Upper lobe of left lung (tissue), 6 donors: ENCODE data around the gene HK2. TPM values are rescaled to one million over a fixed set of nuclear protein-coding genes. Genes with fewer than 3 reads are reported as not detected.

Experiments used
- ATAC-seq, 2 donors: fragments of 200-7000 bp; cut with Tn5 transposase; one replicate each; pipeline ENCODE4 v1.9.1; 2022; ENCODE audit warnings: mild to moderate bottlenecking in 2 of 2, moderate library complexity in 2 of 2; ENCODE audit not compliant: low FRiP score in 2 of 2
- DNase-seq, 2 donors: peaks; one replicate each; pipeline ENCODE4 v3.0.0-alpha.2; 2019 to 2020
- H3K27ac ChIP-seq, 4 donors: fragments of 200-600 bp; sonication (generic); one replicate each; pipeline ENCODE4 v1.5.1; 2016 to 2019
- H3K27me3 ChIP-seq, 4 donors: fragments of 200-600 bp; sonication (generic); one replicate each; pipeline ENCODE4 v1.5.1; 2017 to 2019
- H3K36me3 ChIP-seq, 4 donors: fragments of 200-600 bp; sonication (generic); one replicate each; pipeline ENCODE4 v1.5.1; 2016 to 2019
- H3K4me1 ChIP-seq, 4 donors: fragments of 200-600 bp; sonication (generic); one replicate each; pipeline ENCODE4 v1.5.1; 2018 to 2019
- H3K4me3 ChIP-seq, 4 donors: fragments of 200-600 bp; sonication (generic); one replicate each; pipeline ENCODE4 v1.5.1; 2017 to 2019; ENCODE audit warnings: mild to moderate bottlenecking in 2 of 4, moderate library complexity in 1 of 4
- H3K9me3 ChIP-seq, 4 donors: fragments of 200-600 bp; sonication (generic); one replicate each; pipeline ENCODE4 v1.5.1; 2018 to 2019
- CTCF ChIP-seq, 6 experiments: fragments of 450-650 bp in 4 of 6; fragments of 200-600 bp in 2 of 6; sonication (generic) in 2 of 6; IDR thresholded peaks; one replicate each; pipeline ENCODE4 v1.5.1; 2016 to 2019; ENCODE audit warnings: antibody characterized with exemption in 6 of 6
- EP300 ChIP-seq, 4 donors: sonication (generic); formaldehyde crosslinking; IDR thresholded peaks; one replicate each; pipeline ENCODE4 v1.5.1; 2017; ENCODE audit warnings: antibody characterized with exemption in 4 of 4, control low read depth in 2 of 4
- POLR2A ChIP-seq, 4 donors: fragments of 450-650 bp; IDR thresholded peaks; one replicate each; pipeline ENCODE4 v1.5.1; 2016 to 2017; ENCODE audit warnings: antibody characterized with exemption in 4 of 4, mild to moderate bottlenecking in 2 of 4
- POLR2AphosphoS5 ChIP-seq, 2 donors: sonication (generic); formaldehyde crosslinking; IDR thresholded peaks; one replicate each; pipeline ENCODE4 v1.5.1; 2017; ENCODE audit warnings: antibody characterized with exemption in 2 of 2
- WGBS, 2 donors: methylation state at CpG; one replicate each; pipeline ENCODE4 v1.1.5; 2017 to 2018; 5-methylcytosine and 5-hydroxymethylcytosine counted together
- total RNA-seq, 6 donors: library from RNA; depleted of rRNA in 4 of 6; stranded (reverse); fragments of >200 nt in 4 of 6; gene quantifications; one replicate each; pipeline versions ENCODE4 v1.1.0 to v1.2.1, GENCODE V29; 2016 to 2021
- donor health status: DM: no; HTN: no; CAD: no; lungs with moderate emphysema.
- donor health status: DM: no; HTN: yes; CAD: no; lungs with severe emphysema.

HK2 gene
- total RNA-seq, 6 donors from 2014 or later = 29.0 to 98.8 (median 39.7) TPM

GRCh38 chr2:74843433-74843832 is 9.5 kb downstream of the HK2 start:
- WGBS, 2 donors = 49% methylated on average over 3 of the region's 3 CpGs
- H3K4me3 ChIP-seq = no peak overlapping the region

GRCh38 chr2:74843899-74844298 is 10.0 kb downstream of the HK2 start:
- Histone ChIP-seq H3K9me3 (no peaks in the 10 kb centered on the region), H3K4me1 (peaks cover 32 to 62% (median 51%) of the 10 kb centered on the region in 4 donors), H3K4me3 (no peak overlapping the region), H3K36me3 (no peaks in the 10 kb centered on the region), H3K27me3 (no peaks in the 10 kb centered on the region), H3K27ac (peak overlapping the region; percentile 7 to 82 (median 66))
- DNase-seq (peak in 1 of 2 donors; percentile 34), ATAC-seq (peak in 1 of 2 donors; percentile 55)
- TF ChIP-seq POLR2AphosphoS5 (IDR thresholded peaks at IDR 0.05) = no peak
- no peak for TF ChIP-seq POLR2A (IDR thresholded peaks at IDR 0.05)
- TF ChIP-seq EP300 (IDR thresholded peaks at IDR 0.05) = no peak
- TF ChIP-seq CTCF (IDR thresholded peaks at IDR 0.05) = no peak

More at GRCh38 chr2:74843433-74843832, 9.5 kb downstream of the HK2 start:
- no peaks in the 10 kb centered on the region for H3K27me3 ChIP-seq
- H3K27ac ChIP-seq = peak overlapping the region; percentile 7 to 82 (median 66)
- DNase-seq (no peak), ATAC-seq (no peak)
- TF ChIP-seq CTCF (IDR thresholded peaks at IDR 0.05) (no peak), POLR2AphosphoS5 (IDR thresholded peaks at IDR 0.05) (no peak), POLR2A (IDR thresholded peaks at IDR 0.05) (no peak), EP300 (IDR thresholded peaks at IDR 0.05) (no peak)
- H3K36me3 ChIP-seq = no peaks in the 10 kb centered on the region
- peaks cover 28 to 57% (median 47%) of the 10 kb centered on the region in 4 donors for H3K4me1 ChIP-seq
- no peaks in the 10 kb centered on the region for H3K9me3 ChIP-seq

- TF ChIP-seq POLR2AphosphoS5 (IDR thresholded peaks at IDR 0.05) (no peak), POLR2A (IDR thresholded peaks at IDR 0.05) (no peak), EP300 (IDR thresholded peaks at IDR 0.05) (no peak), CTCF (IDR thresholded peaks at IDR 0.05) (no peak)
- no peak for DNase-seq
- Histone ChIP-seq H3K36me3 (no peaks in the 10 kb centered on the region), H3K4me3 (no peak overlapping the region), H3K27me3 (no peaks in the 10 kb centered on the region), H3K4me1 (peaks cover 40 to 70% (median 59%) of the 10 kb centered on the region in 4 donors), H3K9me3 (no peaks in the 10 kb centered on the region), H3K27ac (peak overlapping the region; percentile 57 to 82 (median 76))
- WGBS, 2 donors = 84% methylated on average over 4 of the region's 4 CpGs; no CpG with 5 or more reads in 1 of the 2 donors
- ATAC-seq = no peak
Observed at GRCh38 chr2:74844752-74845151, 10.8 kb downstream of the HK2 start.

- no peaks in the 10 kb centered on the region for H3K27me3 ChIP-seq
- H3K36me3 ChIP-seq = no peaks in the 10 kb centered on the region
- no peaks in the 10 kb centered on the region for H3K9me3 ChIP-seq
- no peak overlapping the region for H3K4me3 ChIP-seq
- no peak for TF ChIP-seq CTCF (IDR thresholded peaks at IDR 0.05)
- TF ChIP-seq POLR2AphosphoS5 (IDR thresholded peaks at IDR 0.05) = peak; percentile 30 to 73
- TF ChIP-seq EP300 (IDR thresholded peaks at IDR 0.05) = no peak
- peak in 1 of 4 donors; percentile 61 for TF ChIP-seq POLR2A (IDR thresholded peaks at IDR 0.05)
- WGBS, 2 donors = 44% methylated on average over 8 of the region's 8 CpGs; no CpG with 5 or more reads in 1 of the 2 donors
- DNase-seq = peak in 1 of 2 donors; percentile 97
- H3K4me1 ChIP-seq = peaks cover 46 to 76% (median 65%) of the 10 kb centered on the region in 4 donors
- ATAC-seq = peak; percentile 89 to 93
- peak overlapping the region; percentile 57 to 82 (median 76) for H3K27ac ChIP-seq
Observed at GRCh38 chr2:74845217-74845751, 11.4 kb downstream of the HK2 start.

- DNase-seq = no peak
Observed at GRCh38 chr2:74845991-74846390, 12.1 kb downstream of the HK2 start.

More at GRCh38 chr2:74845991-74846390, 12.1 kb downstream of the HK2 start:
- TF ChIP-seq EP300 (IDR thresholded peaks at IDR 0.05) = no peak
- TF ChIP-seq CTCF (IDR thresholded peaks at IDR 0.05) = no peak
- TF ChIP-seq POLR2A (IDR thresholded peaks at IDR 0.05) = no peak
- TF ChIP-seq POLR2AphosphoS5 (IDR thresholded peaks at IDR 0.05) = no peak
- no peak for ATAC-seq
- Histone ChIP-seq H3K4me3 (no peak overlapping the region), H3K4me1 (peaks cover 48 to 83% (median 71%) of the 10 kb centered on the region in 4 donors), H3K9me3 (no peaks in the 10 kb centered on the region), H3K27me3 (no peaks in the 10 kb centered on the region), H3K36me3 (no peaks in the 10 kb centered on the region), H3K27ac (peak overlapping the region; percentile 57 to 82 (median 76))
- 85 to 92% methylated on average over 2 of the region's 2 CpGs for WGBS, 2 donors
